OCI-LY1 (cell line): ENCODE results near the gene CCT3.

Source experiments
- H2AFZ ChIP-seq: fragments of 200-600 bp; sonication (generic), shearing (Covaris generic); 2 replicates; pipeline ENCODE4 v1.6.0; 2014; ENCODE audit warnings: antibody characterized with exemption, mild to moderate bottlenecking, low read length
- H3F3A ChIP-seq: fragments of 200-600 bp; sonication (generic), shearing (Covaris generic); 2 replicates; pipeline ENCODE4 v1.6.0; 2014; ENCODE audit warnings: mild to moderate bottlenecking, antibody characterized with exemption, low read length, moderate library complexity; ENCODE audit not compliant: insufficient read depth
- H3K27ac ChIP-seq: fragments of 200-600 bp; sonication (generic); 2 replicates; pipeline ENCODE4 v1.5.1; 2014; ENCODE audit warnings: low read length, mixed run types, mild to moderate bottlenecking, low read depth; ENCODE audit not compliant: poor library complexity, severe bottlenecking
- H3K27me3 ChIP-seq: fragments of 200-600 bp; sonication (generic); 2 replicates; pipeline ENCODE4 v1.6.0; 2014; ENCODE audit warnings: antibody characterized with exemption, mild to moderate bottlenecking, low read length, moderate library complexity; ENCODE audit not compliant: insufficient read depth
- H3K36me3 ChIP-seq: fragments of 200-600 bp; sonication (generic); 2 replicates; pipeline ENCODE4 v1.6.1; 2014; ENCODE audit warnings: mild to moderate bottlenecking, antibody characterized with exemption, low read length, moderate library complexity, mixed read lengths; ENCODE audit not compliant: insufficient read depth
- H3K4me1 ChIP-seq: fragments of 200-600 bp; sonication (generic); 2 replicates; pipeline ENCODE4 v1.5.1; 2014; ENCODE audit warnings: mild to moderate bottlenecking, low read length, moderate library complexity; ENCODE audit not compliant: insufficient read depth, severe bottlenecking
- H3K4me2 ChIP-seq: fragments of 200-600 bp; sonication (generic), shearing (Covaris generic); 2 replicates; pipeline ENCODE4 v1.6.1; 2014; ENCODE audit warnings: low read length
- H3K4me3 ChIP-seq: fragments of 200-600 bp; sonication (generic); 2 replicates; pipeline ENCODE4 v1.5.1; 2014; ENCODE audit warnings: low read length, low read depth, mild to moderate bottlenecking, mixed read lengths; ENCODE audit not compliant: poor library complexity, severe bottlenecking
- H3K79me2 ChIP-seq: fragments of 200-600 bp; shearing (Covaris generic); 2 replicates; pipeline ENCODE4 v1.6.1; 2016; ENCODE audit warnings: mixed run types, low read length, mixed read lengths; ENCODE audit not compliant: insufficient read depth
- H3K9ac ChIP-seq: fragments of 200-600 bp; sonication (generic), shearing (Covaris generic); 2 replicates; pipeline ENCODE4 v1.6.1; 2014; ENCODE audit warnings: mild to moderate bottlenecking, low read length, mixed read lengths
- H3K9me2 ChIP-seq: fragments of 200-600 bp; sonication (generic), shearing (Covaris generic); 2 replicates; pipeline ENCODE4 v1.6.1; 2014; ENCODE audit warnings: low read depth, mild to moderate bottlenecking, low read length, mixed read lengths
- H3K9me3 ChIP-seq: fragments of 200-600 bp; shearing (Covaris generic); 2 replicates; pipeline ENCODE4 v1.6.1; 2014; ENCODE audit warnings: low read length, mixed read lengths
- H4K20me1 ChIP-seq: fragments of 200-600 bp; sonication (generic), shearing (Covaris generic); 2 replicates; pipeline ENCODE4 v1.6.0; 2016; ENCODE audit warnings: mild to moderate bottlenecking, low read length; ENCODE audit not compliant: insufficient read depth
- CTCF ChIP-seq: fragments of 200-600 bp; sonication (generic), shearing (Covaris generic); IDR thresholded peaks from 2 replicates; pipeline ENCODE4 v1.5.1; 2017; ENCODE audit warnings: mild to moderate bottlenecking, antibody characterized with exemption, low read length, moderate library complexity, mixed read lengths
- EZH2 ChIP-seq: fragments of 200-600 bp; sonication (generic), shearing (Covaris generic); IDR thresholded peaks from 2 replicates; pipeline ENCODE4 v1.8.0; 2017; ENCODE audit warnings: borderline replicate concordance, mixed run types, mild to moderate bottlenecking, antibody characterized with exemption, low read length, moderate library complexity, mixed read lengths

Gene CCT3

GRCh38 chr1:156262461-156263287 is 75.4 kb downstream of the CCT3 start:
- Histone ChIP-seq H3K4me3 (no peak overlapping the region), H3K9ac (no peak overlapping the region), H3K36me3 (peaks cover 93% of the 10 kb centered on the region), H3K9me3 (no peaks in the 10 kb centered on the region), H3F3A (no peaks in the 10 kb centered on the region), H3K27me3 (no peaks in the 10 kb centered on the region), H3K9me2 (no peaks in the 10 kb centered on the region), H3K79me2 (no peaks in the 10 kb centered on the region), H4K20me1 (no peaks in the 10 kb centered on the region), H2AFZ (no peak overlapping the region), H3K27ac (no peak overlapping the region), H3K4me1 (no peaks in the 10 kb centered on the region), H3K4me2 (no peak overlapping the region)
- TF ChIP-seq CTCF (no peak), EZH2 (no peak)

GRCh38 chr1:156260896-156261295 is 77.2 kb downstream of the CCT3 start:
- Histone ChIP-seq H3K79me2 (no peaks in the 10 kb centered on the region), H3K9ac (no peak overlapping the region), H3K4me3 (no peak overlapping the region), H3K27me3 (no peaks in the 10 kb centered on the region), H3F3A (no peaks in the 10 kb centered on the region), H2AFZ (no peak overlapping the region), H3K4me2 (no peak overlapping the region), H4K20me1 (no peaks in the 10 kb centered on the region), H3K9me3 (no peaks in the 10 kb centered on the region), H3K27ac (no peak overlapping the region), H3K9me2 (no peaks in the 10 kb centered on the region), H3K4me1 (no peaks in the 10 kb centered on the region), H3K36me3 (peaks cover 93% of the 10 kb centered on the region)
- TF ChIP-seq CTCF (no peak), EZH2 (no peak)

- peaks cover 86% of the 10 kb centered on the region for H3K36me3 ChIP-seq
- H3K27me3 ChIP-seq = no peaks in the 10 kb centered on the region
- no peak overlapping the region for H2AFZ ChIP-seq
- H3K4me1 ChIP-seq = no peaks in the 10 kb centered on the region
- H3K79me2 ChIP-seq = no peaks in the 10 kb centered on the region
- H3K9me3 ChIP-seq = no peaks in the 10 kb centered on the region
- H3K4me2 ChIP-seq = no peak overlapping the region
- no peak for TF ChIP-seq CTCF
- TF ChIP-seq EZH2 = no peak
- no peaks in the 10 kb centered on the region for H3K9me2 ChIP-seq
- no peaks in the 10 kb centered on the region for H3F3A ChIP-seq
- no peak overlapping the region for H3K4me3 ChIP-seq
- H3K9ac ChIP-seq = no peak overlapping the region
- no peak overlapping the region for H3K27ac ChIP-seq
- no peaks in the 10 kb centered on the region for H4K20me1 ChIP-seq
Measured at GRCh38 chr1:156259805-156260204, 78.3 kb downstream of the CCT3 start.
